Measurements from ENCODE around the gene OR4D11.

- no peak for TF ChIP-seq CTCF (IDR thresholded peaks at IDR 0.05)
- no peak for TF ChIP-seq ZFX (IDR thresholded peaks at IDR 0.05; ENCODE audit: borderline replicate concordance)
These were observed 48.5 kb downstream of the OR4D11 start for GRCh38 chr11:59551659-59552521.

Measured in 22Rv1 (cell line).